Hair follicular keratinocyte (primary cell): ENCODE results near the gene C14orf132. TPM values are rescaled to one million over a fixed set of nuclear protein-coding genes. Genes with fewer than 3 reads are reported as not detected.

Experiments
- total RNA-seq: library from RNA; depleted of rRNA; stranded (reverse); fragments of >200 nt; gene quantifications from 2 replicates; pipeline ENCODE4 v1.2.3, GENCODE V29; 2015

The C14orf132 gene
- total RNA-seq: 0.57 and 1.1 TPM in 2 replicates

DNA sequence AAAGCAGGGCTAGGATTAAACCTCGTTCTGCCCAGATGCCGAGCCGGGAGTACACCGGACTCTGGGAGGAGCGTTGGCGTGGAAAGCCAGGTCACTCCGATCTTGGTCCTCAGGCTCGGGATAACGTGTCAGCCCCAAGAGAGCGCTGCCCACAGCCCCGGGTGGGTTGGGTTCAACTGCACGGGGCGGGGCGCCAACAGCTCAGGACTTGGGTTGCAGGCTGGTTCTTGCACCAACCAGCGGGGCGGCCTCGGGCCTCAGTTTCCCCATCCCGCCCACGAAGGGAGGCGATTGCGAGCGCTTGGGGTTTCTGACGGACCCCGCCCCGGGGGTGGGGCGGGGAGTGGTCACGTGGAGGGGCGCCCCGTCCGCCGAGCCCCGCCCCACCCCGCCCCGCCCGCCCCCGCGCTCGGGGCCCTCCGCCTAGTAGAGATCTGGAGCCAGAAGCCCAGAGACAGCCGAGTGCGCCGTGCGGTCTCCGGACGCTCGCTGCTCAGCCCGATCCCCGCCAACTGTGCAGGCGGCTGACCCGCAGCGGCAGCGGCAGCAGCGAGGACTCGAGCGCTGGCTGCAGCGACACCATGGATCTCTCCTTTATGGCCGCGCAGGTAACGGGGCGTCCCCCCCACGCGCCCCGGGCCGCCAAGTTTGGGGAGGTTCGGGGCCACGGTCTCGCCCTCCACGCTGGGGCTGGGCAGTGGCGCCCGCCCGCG is at the start of gene C14orf132:
Gene C14orf132, plus strand, starts transcription at position 443 of the 713 bp plus-strand sequence. Its CDS starts 139 bp downstream, at position 582.

Other genes with a start within 250 kb of the C14orf132 start
- not detected in 2 replicates for gene TUNAR, start 162.5 kb upstream of the C14orf132 start, total RNA-seq
- 10.5 and 20.1 TPM in 2 replicates for gene BDKRB2, start 165.5 kb downstream of the C14orf132 start, total RNA-seq
- 6.2 and 8.7 TPM in 2 replicates for gene BDKRB1, start 216.8 kb downstream of the C14orf132 start, total RNA-seq